GM19397 (cell line): ENCODE measurements around the gene GPR75.
"Not testable (repeated sequence)": the region's sequence is repeated elsewhere in the genome, so short reads cannot be mapped to it uniquely, and the experiment has no call there.

Experiments
- ATAC-seq: cut with Tn5 transposase; IDR thresholded peaks from one replicate; pipeline ENCODE4 v1.9.1; 2021; ENCODE audit warnings: mild to moderate bottlenecking, moderate library complexity; ENCODE audit not compliant: unreplicated experiment

The GPR75 gene

GRCh38 chr2:53854678-53855077 lies 5.1 kb downstream of the GPR75 start:
- no peak for ATAC-seq

- no peak for ATAC-seq
Observed at GRCh38 chr2:53852532-53852931, 7.2 kb downstream of the GPR75 start.

GRCh38 chr2:53851052-53851757 lies 8.6 kb downstream of the GPR75 start:
- not testable (repeated sequence) for ATAC-seq

- ATAC-seq = no peak
Observed at GRCh38 chr2:53848062-53848461, 11.7 kb downstream of the GPR75 start.

- ATAC-seq = no peak
Observed at GRCh38 chr2:53843595-53843994, 16.2 kb downstream of the GPR75 start.

GRCh38 chr2:53842891-53843290 lies 16.9 kb downstream of the GPR75 start:
- ATAC-seq = no peak

GRCh38 chr2:53841651-53842050 lies 18.1 kb downstream of the GPR75 start:
- not testable (repeated sequence) for ATAC-seq

- no peak for ATAC-seq
Observed at GRCh38 chr2:53840580-53840979, 19.2 kb downstream of the GPR75 start.

- ATAC-seq = not testable (repeated sequence)
Observed at GRCh38 chr2:53829980-53830290, 29.8 kb downstream of the GPR75 start.

GRCh38 chr2:53829273-53829979 lies 30.3 kb downstream of the GPR75 start:
- ATAC-seq = no peak

- no peak for ATAC-seq
Observed at GRCh38 chr2:53828331-53828730, 31.4 kb downstream of the GPR75 start.

- ATAC-seq = no peak
Observed at GRCh38 chr2:53827398-53828175, 32.2 kb downstream of the GPR75 start.

- no peak for ATAC-seq
Observed at GRCh38 chr2:53826587-53827397, 33.0 kb downstream of the GPR75 start.

- ATAC-seq = no peak
Observed at GRCh38 chr2:53826030-53826410, 33.7 kb downstream of the GPR75 start.

- not testable (repeated sequence) for ATAC-seq
Observed at GRCh38 chr2:53823639-53824038, 36.1 kb downstream of the GPR75 start.

- no peak for ATAC-seq
Observed at GRCh38 chr2:53821810-53822209, 38.0 kb downstream of the GPR75 start.

GRCh38 chr2:53820711-53821110 lies 39.1 kb downstream of the GPR75 start:
- ATAC-seq = no peak

- no peak for ATAC-seq
Observed at GRCh38 chr2:53820048-53820447, 39.7 kb downstream of the GPR75 start.

GRCh38 chr2:53819634-53820033 lies 40.1 kb downstream of the GPR75 start:
- no peak for ATAC-seq

- ATAC-seq = no peak
Observed at GRCh38 chr2:53818854-53819435, 40.8 kb downstream of the GPR75 start.

- no peak for ATAC-seq
Observed at GRCh38 chr2:53813151-53813550, 46.6 kb downstream of the GPR75 start.
